ENCODE data around the gene KDM4C. TPM values are rescaled to one million over a fixed set of nuclear protein-coding genes. Genes with fewer than 3 reads are reported as not detected.
A peak's percentile ranks its signal among the peaks of the same experiment; 100 is the strongest.

KDM4C gene
- total RNA-seq, 2 experiments from 2014 or later, result 49.4 to 50.0 TPM

DNA sequence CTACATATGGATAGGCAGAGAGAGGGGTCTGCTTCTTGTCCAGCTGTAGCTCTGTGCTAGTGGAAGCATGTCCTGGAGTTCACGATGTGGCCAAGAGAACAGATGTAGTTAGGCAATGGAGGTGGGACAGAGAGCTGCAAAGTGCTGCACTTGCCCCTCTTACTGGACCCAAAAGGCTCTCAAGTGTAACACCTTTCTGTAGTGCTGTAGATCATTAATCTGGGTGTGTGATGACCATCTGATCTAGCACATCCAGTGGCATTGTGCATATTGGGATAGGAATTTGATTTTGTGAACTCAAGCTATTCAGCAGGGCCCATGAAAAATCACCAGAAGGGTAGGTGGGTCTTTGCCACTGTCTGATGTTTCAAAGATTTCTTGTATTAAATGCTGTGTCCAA, 151.4 kb downstream of the KDM4C start:
- DNase-seq, result no peak
- Mint-ChIP-seq H3K27ac (no peak overlapping the region), H3K27me3 (no peaks in the 10 kb centered on the region), H3K4me1 (peaks cover 2% of the 10 kb centered on the region), H3K4me3 (no peak overlapping the region), H3K36me3 (ENCODE audit: low read depth) (peaks cover 2% of the 10 kb centered on the region), H3K9me3 (no peaks in the 10 kb centered on the region)
- ChIA-PET CTCF (interaction anchor here (1.6 kb wide), 1 partner anchor 38 kb away, joined by 3 read pairs; no protein-coding TSS in a partner anchor), POLR2A (no interaction called here)

DNA sequence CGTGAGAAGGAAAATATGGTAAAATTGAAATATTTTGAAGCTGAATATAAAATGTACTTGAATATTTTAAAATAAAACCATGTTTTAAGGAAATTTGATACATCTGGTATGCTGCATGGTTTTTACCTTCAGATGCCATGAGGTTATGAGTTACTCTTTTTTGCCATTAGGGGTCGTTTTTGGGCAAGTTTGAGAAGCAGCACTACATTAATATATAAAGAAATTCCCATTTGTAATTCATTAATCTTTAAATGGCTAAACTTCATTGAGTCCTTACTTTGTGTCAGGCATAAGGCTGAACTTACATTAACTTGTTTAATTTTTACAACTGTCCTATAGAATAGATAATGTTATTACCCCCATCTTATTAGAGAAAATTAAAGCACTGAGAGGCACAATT, 152.3 kb downstream of the KDM4C start:
- H3K36me3 Mint-ChIP-seq (ENCODE audit: low read depth), result no peaks in the 10 kb centered on the region
- H3K4me1 Mint-ChIP-seq, result peaks cover 2% of the 10 kb centered on the region
- no peak overlapping the region for H3K4me3 Mint-ChIP-seq
- ChIA-PET CTCF (interaction anchor here (0.6 kb wide), 1 partner anchor 511 kb away, joined by 3 read pairs; no protein-coding TSS in a partner anchor), POLR2A (no interaction called here)
- DNase-seq, result no peak
- no peaks in the 10 kb centered on the region for H3K27me3 Mint-ChIP-seq
- H3K9me3 Mint-ChIP-seq, result no peaks in the 10 kb centered on the region
- no peak overlapping the region for H3K27ac Mint-ChIP-seq

DNA sequence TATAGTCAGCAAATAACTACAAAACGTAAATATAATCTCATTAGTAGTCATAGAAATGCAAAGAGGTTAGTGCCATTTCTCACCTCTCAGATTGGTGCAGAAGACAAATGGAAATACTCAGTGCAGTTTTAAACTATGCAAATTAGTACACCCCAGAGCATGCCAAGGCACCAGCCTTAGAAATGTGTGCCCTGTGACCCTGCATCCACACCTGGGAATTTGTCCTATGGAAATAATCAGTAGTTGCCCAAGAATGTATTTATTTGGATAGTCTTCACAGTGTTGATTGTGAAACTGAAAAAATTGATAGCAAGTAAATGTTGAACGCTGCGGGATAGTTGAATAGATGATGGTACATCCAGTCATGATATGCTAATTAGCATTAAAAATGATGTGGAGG, 152.7 kb downstream of the KDM4C start:
- Mint-ChIP-seq H3K36me3 (ENCODE audit: low read depth) (no peaks in the 10 kb centered on the region), H3K27ac (no peak overlapping the region), H3K4me1 (peaks cover 2% of the 10 kb centered on the region), H3K27me3 (no peaks in the 10 kb centered on the region), H3K4me3 (no peak overlapping the region), H3K9me3 (no peaks in the 10 kb centered on the region)
- CTCF ChIA-PET, result interaction anchor here (0.6 kb wide), 1 partner anchor 511 kb away, joined by 3 read pairs; no protein-coding TSS in a partner anchor
- DNase-seq, result no peak
- POLR2A ChIA-PET, result no interaction called here

DNA sequence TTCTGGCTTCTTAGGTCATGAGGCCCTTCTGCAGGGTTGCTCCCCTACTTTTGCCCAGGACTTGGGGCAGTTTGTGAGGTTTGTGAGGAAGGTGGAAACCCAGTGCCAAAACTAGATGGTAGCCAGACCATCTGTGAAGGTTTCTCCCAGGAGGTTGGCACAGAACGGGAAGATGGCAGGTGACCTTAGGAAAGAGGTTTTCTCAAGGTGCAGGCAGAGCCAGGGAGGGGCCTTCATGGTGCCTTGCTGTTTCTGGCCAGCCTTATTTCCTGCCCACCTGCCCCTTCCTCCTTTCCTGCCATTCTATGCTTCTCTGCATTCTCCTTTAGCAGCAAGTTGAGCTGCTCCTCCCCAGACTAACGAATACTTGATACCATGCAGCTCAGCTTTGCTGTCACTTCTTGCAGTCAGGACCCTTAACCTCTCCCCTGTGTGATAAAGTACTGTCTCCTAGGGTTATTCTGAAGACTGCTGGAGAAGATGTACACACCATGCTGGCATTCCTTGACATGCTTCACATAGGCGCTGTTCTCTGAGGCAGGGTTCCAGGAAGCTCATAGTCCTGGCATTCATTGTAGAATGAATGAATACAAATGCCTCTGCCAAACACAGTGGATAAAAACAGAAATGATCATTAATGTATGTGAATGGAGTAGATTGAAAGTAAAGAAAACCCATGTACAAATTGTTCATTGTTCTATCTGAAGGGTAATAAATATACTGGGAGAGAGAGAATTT, 154.3 kb downstream of the KDM4C start:
- ChIA-PET POLR2A (no interaction called here), CTCF (no interaction called here)
- Mint-ChIP-seq H3K4me1 (peaks cover 2% of the 10 kb centered on the region), H3K4me3 (no peak overlapping the region), H3K9me3 (no peaks in the 10 kb centered on the region), H3K27me3 (no peaks in the 10 kb centered on the region), H3K27ac (no peak overlapping the region), H3K36me3 (ENCODE audit: low read depth) (peaks cover 9% of the 10 kb centered on the region)
- no peak for DNase-seq

DNA sequence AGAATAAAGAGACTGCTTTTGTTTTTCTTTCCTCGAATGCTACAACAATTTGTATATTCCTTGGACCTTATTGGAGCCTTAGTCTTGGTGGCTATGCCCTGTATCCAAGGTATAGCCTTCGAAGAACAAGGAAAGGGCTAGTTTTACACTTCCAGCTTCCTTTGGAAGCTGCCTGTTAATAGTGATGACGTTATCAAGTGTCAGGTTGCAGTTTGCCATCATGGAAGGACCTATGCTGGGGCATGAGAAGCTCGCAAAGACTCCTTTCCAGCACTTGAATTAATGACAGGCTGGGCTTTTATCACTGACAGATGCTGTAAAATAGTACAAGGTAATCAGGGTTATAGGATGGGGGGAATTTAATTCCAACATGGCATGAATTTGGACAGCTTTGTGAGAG, 157.9 kb downstream of the KDM4C start:
- POLR2A ChIA-PET, result no interaction called here
- peaks cover 6% of the 10 kb centered on the region for H3K9me3 Mint-ChIP-seq
- H3K4me3 Mint-ChIP-seq, result no peak overlapping the region
- no peaks in the 10 kb centered on the region for H3K27me3 Mint-ChIP-seq
- H3K27ac Mint-ChIP-seq, result no peak overlapping the region
- CTCF ChIA-PET, result no interaction called here
- peaks cover 16% of the 10 kb centered on the region for H3K4me1 Mint-ChIP-seq
- H3K36me3 Mint-ChIP-seq (ENCODE audit: low read depth), result peaks cover 33% of the 10 kb centered on the region
- DNase-seq, result no peak

DNA sequence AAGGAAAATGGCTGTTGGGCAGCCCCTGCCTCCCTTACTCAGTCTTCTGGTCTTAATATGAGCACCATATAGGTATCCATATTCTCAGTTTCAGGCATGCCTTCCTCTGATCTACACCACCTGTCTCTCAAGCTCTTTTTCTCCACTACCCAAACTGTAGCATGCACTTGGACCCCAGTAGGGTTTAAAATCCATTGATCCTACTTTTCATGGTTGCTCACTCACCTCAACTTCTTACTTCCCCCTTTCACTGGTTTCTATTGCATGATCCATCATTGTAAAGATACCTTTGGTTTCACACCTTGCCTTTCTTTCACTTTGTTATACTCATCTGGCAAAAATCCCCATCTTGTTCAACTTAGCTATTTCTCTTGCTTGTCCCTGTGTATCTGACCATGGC, 159.4 kb downstream of the KDM4C start:
- H3K4me1 Mint-ChIP-seq, result peaks cover 29% of the 10 kb centered on the region
- ChIA-PET POLR2A (no interaction called here), CTCF (no interaction called here)
- H3K27ac Mint-ChIP-seq, result no peak overlapping the region
- H3K4me3 Mint-ChIP-seq, result no peak overlapping the region
- H3K9me3 Mint-ChIP-seq, result peaks cover 6% of the 10 kb centered on the region
- peaks cover 46% of the 10 kb centered on the region for H3K36me3 Mint-ChIP-seq (ENCODE audit: low read depth)
- H3K27me3 Mint-ChIP-seq, result no peaks in the 10 kb centered on the region
- DNase-seq, result no peak

DNA sequence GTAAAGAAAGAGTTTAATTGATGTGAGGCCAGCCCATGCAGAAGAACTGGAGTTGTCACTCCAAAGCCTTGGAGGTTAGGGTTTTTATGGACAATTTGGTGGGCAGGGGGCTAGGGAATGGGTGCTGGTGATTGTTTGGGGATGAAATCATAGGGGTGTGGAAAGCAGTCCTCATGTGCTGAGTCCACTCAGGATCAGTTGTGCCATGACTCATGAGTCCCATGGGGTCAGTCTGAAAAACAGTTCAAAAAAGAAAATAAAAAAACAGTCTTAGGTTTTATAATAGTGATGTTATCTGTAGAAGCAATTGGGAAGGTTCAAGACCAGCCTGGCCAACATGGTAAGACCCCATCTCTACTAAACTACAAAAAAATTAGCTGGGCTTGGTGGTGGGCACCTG, 162.3 kb downstream of the KDM4C start:
- POLR2A ChIA-PET, result no interaction called here
- Mint-ChIP-seq H3K4me1 (peaks cover 46% of the 10 kb centered on the region), H3K36me3 (ENCODE audit: low read depth) (peaks cover 53% of the 10 kb centered on the region)

DNA sequence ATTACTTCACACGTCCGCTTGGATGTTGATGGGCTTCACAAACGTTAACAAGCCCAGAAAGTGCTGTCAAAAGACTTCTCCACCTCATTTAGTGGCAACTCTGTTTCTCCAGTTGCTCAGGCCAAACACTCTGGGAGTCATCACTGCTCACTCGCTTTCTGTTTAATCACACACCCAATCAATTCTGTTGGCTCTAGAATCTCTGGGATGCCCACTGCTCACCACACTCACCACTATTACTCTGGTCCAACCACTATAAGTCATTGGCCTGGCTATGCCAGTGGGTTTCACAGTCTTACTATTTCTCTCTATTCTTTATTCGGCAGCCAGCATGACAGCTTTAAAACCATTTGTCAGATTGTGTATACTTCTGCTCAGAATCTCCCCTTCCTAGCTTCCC, 163.5 kb downstream of the KDM4C start:
- DNase-seq, result no peak
- Mint-ChIP-seq H3K9me3 (peaks cover 6% of the 10 kb centered on the region), H3K36me3 (ENCODE audit: low read depth) (peaks cover 49% of the 10 kb centered on the region), H3K27me3 (no peaks in the 10 kb centered on the region), H3K27ac (no peak overlapping the region), H3K4me1 (peaks cover 46% of the 10 kb centered on the region), H3K4me3 (no peak overlapping the region)
- POLR2A ChIA-PET, result no interaction called here
- CTCF ChIA-PET, result no interaction called here

More for the DNA sequence above, 162.3 kb downstream of the KDM4C start:
- no peaks in the 10 kb centered on the region for H3K27me3 Mint-ChIP-seq
- DNase-seq, result no peak
- peaks cover 6% of the 10 kb centered on the region for H3K9me3 Mint-ChIP-seq
- CTCF ChIA-PET, result no interaction called here
- no peak overlapping the region for H3K4me3 Mint-ChIP-seq
- H3K27ac Mint-ChIP-seq, result no peak overlapping the region

DNA sequence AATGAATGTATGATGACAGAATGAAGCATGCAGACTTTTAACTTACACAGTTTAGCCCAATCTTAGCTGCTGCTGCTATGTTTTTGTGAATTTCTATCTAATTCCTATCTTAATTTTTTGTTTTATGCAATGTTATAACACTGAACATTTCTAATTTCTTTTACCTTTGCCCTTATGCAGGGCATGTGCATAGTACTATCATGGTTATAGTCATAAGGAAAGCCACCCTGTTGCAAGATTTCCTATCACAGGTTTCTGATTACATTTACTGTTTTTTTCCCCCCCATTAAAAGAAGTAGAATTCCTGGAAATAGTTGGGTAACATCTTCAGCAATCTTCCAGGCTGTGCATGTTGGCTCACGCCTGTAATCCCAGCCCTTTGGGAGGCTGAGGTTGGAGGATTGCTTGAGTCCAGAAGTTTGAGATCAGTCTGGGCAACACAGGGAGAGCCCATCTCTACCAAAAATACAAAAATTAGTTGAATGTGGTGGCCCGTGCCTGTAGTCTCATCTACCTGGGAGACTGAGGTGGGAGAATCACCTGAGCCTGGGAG, 164.4 kb downstream of the KDM4C start:
- ChIA-PET POLR2A (no interaction called here), CTCF (no interaction called here)
- Mint-ChIP-seq H3K4me1 (peaks cover 45% of the 10 kb centered on the region), H3K9me3 (peaks cover 6% of the 10 kb centered on the region), H3K27me3 (no peaks in the 10 kb centered on the region), H3K27ac (peak overlapping the region; percentile 44), H3K36me3 (ENCODE audit: low read depth) (peaks cover 43% of the 10 kb centered on the region), H3K4me3 (no peak overlapping the region)
- no peak for DNase-seq

DNA sequence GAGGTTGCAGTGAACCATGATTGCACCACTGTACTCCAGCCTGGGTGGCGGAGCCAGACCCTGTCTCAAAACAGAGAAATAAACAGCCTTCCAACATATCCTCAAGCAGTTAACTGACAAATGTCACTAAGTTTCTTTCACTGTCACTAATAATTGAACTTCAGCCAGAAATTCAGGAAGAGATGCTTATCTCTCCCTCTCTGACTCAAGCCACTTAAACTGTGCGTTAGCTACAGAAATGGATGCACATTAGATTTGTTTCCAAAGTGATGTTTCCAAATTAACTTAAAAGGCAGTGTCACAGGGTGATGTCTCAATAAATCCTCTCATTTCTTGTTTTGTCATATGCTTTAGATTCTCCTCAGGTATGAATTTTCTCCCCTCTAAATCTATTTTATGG, 164.9 kb downstream of the KDM4C start:
- peaks cover 38% of the 10 kb centered on the region for H3K36me3 Mint-ChIP-seq (ENCODE audit: low read depth)
- no peaks in the 10 kb centered on the region for H3K27me3 Mint-ChIP-seq
- ChIA-PET POLR2A (no interaction called here), CTCF (interaction anchor here (0.9 kb wide), 1 partner anchor 26 kb away, joined by 3 read pairs; no protein-coding TSS in a partner anchor)
- peak overlapping the region; percentile 44 for H3K27ac Mint-ChIP-seq
- peaks cover 40% of the 10 kb centered on the region for H3K4me1 Mint-ChIP-seq
- no peak overlapping the region for H3K4me3 Mint-ChIP-seq
- no peak for DNase-seq
- peaks cover 4% of the 10 kb centered on the region for H3K9me3 Mint-ChIP-seq

DNA sequence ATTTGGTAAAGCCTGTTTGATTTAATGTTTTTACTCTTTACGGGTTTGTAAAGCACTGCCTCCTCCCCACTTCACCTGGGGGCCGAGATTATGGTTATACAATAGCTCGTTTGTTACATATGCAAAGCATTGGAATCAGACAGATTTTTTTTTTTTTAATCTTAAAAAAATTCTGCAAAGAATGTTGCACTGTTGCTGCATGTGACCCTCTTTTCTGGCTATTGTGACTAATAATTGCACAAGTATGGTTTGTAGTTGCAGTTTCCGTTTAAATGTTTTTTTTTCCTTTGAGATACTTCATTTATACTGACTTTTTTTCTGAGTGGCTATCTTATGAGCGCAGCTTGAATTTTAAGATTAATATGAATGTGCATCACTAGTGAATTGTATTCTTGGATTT, 165.3 kb downstream of the KDM4C start:
- ChIA-PET POLR2A (no interaction called here), CTCF (interaction anchor here (0.9 kb wide), 1 partner anchor 26 kb away, joined by 3 read pairs; no protein-coding TSS in a partner anchor)
- DNase-seq, result no peak
- Mint-ChIP-seq H3K4me3 (no peak overlapping the region), H3K9me3 (peaks cover 3% of the 10 kb centered on the region), H3K4me1 (peaks cover 39% of the 10 kb centered on the region), H3K36me3 (ENCODE audit: low read depth) (peaks cover 37% of the 10 kb centered on the region), H3K27me3 (no peaks in the 10 kb centered on the region), H3K27ac (no peak overlapping the region)

DNA sequence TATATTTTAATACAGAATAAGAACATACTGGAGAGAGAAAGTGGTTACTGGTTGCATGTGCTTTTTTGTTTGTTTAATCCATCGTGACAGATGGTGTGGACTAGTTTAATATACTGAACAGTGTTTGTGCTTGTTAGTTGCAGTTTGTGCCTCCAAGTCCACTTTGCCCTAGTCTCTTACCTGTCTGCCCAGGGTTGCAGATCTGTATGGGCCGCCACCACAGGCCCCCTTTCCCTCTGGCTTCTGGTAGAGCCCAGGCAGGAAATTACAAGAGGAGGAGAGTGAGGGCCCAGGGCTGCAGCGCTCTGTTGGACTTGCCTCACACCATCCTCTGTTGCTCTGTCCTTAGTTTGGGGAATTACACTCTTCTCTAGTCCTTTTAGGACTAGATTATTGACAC, 166.4 kb downstream of the KDM4C start:
- H3K4me1 Mint-ChIP-seq, result peaks cover 43% of the 10 kb centered on the region

DNA sequence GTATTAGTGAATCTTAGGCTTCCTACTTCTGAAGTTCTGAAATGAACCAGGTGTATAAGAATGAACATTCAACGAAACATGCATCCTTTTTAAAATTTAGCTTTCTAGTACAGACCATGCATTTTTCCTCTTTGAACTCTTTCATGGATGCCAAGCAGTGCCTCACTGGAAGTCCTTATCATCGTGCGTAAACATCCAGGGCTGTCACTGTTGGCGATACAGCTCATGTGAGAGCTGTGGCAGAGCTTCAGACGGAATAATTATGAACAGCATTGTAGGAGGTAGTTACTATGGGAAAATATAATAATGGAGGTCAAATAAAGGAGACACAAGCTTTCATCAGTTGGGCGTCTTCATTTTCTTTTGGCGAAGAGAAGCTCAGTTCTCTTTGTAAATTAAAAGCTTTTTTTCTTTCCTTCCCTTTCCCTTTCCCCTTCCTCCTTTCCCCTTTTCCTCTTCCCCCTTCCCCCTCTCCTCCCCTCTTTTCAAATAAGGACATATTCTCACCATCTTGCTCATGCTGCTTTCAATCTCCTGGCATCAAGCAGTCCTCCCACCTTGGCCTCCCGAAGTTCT, 167.3 kb downstream of the KDM4C start:
- no peak overlapping the region for H3K4me3 Mint-ChIP-seq
- H3K36me3 Mint-ChIP-seq (ENCODE audit: low read depth), result peaks cover 23% of the 10 kb centered on the region
- no peak overlapping the region for H3K27ac Mint-ChIP-seq
- CTCF ChIA-PET, result interaction anchor here (0.6 kb wide), 1 partner anchor 62 kb away, joined by 3 read pairs; no protein-coding TSS in a partner anchor
- no peaks in the 10 kb centered on the region for H3K9me3 Mint-ChIP-seq
- H3K27me3 Mint-ChIP-seq, result no peaks in the 10 kb centered on the region
- DNase-seq, result no peak
- peaks cover 39% of the 10 kb centered on the region for H3K4me1 Mint-ChIP-seq
- POLR2A ChIA-PET, result no interaction called here

More for the DNA sequence above, 166.4 kb downstream of the KDM4C start:
- peaks cover 29% of the 10 kb centered on the region for H3K36me3 Mint-ChIP-seq (ENCODE audit: low read depth)
- no peak overlapping the region for H3K27ac Mint-ChIP-seq
- H3K27me3 Mint-ChIP-seq, result no peaks in the 10 kb centered on the region
- H3K4me3 Mint-ChIP-seq, result no peak overlapping the region
- POLR2A ChIA-PET, result no interaction called here
- no peaks in the 10 kb centered on the region for H3K9me3 Mint-ChIP-seq
- CTCF ChIA-PET, result no interaction called here
- DNase-seq, result no peak

DNA sequence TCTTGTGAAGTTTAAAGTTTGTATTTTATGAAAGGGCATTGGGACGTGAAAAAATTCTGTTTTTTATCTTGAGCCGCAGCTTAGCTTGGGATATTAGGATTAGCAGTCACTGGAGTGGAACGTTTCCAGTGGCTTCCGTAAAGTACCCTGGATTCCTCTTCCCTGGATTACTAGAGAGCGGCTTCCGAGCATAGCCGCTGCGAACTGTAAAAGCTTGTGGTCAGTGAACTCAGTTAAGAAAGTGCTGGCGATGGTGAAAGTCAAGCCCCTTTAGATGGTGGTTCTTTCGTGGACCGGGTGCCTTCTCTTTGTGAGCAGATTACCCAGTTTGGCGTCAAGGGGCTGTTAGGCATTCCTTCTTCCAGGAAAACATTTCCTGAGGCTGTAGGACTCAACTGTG, 168.1 kb downstream of the KDM4C start:
- peaks cover 36% of the 10 kb centered on the region for H3K4me1 Mint-ChIP-seq
- no peaks in the 10 kb centered on the region for H3K9me3 Mint-ChIP-seq
- ChIA-PET POLR2A (no interaction called here), CTCF (no interaction called here)
- DNase-seq, result no peak
- no peak overlapping the region for H3K27ac Mint-ChIP-seq
- no peaks in the 10 kb centered on the region for H3K27me3 Mint-ChIP-seq
- peaks cover 19% of the 10 kb centered on the region for H3K36me3 Mint-ChIP-seq (ENCODE audit: low read depth)
- no peak overlapping the region for H3K4me3 Mint-ChIP-seq

All from activated CD4-positive, alpha-beta memory T cell treated with anti-CD3 and anti-CD28 coated beads, Interleukin-2, amount 10 ng/mL, durations not matched to agents 7 days and 5 days (primary cell).